ENCODE data around the gene POLK.

DNA sequence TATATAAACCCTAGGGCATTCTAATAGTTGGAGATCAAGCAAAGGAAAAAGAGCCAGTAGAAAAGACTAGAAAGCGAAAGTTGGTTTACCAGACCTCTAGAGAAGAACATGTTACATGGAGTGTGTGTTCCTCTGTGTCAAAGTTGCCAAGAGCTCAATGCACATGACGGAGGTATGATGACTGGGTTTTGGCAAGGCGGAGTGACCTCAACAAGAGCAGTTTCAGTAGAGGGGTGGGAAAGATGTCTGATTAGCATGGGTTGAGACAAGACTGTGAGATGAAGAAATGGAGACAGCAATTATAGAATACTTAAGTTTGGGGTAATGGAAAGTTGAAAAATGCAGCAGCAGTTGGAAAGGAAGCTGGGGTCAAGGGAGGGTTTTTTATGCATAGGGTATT lies 101.2 kb downstream of the POLK start:
- TF ChIP-seq, protein P1, sequence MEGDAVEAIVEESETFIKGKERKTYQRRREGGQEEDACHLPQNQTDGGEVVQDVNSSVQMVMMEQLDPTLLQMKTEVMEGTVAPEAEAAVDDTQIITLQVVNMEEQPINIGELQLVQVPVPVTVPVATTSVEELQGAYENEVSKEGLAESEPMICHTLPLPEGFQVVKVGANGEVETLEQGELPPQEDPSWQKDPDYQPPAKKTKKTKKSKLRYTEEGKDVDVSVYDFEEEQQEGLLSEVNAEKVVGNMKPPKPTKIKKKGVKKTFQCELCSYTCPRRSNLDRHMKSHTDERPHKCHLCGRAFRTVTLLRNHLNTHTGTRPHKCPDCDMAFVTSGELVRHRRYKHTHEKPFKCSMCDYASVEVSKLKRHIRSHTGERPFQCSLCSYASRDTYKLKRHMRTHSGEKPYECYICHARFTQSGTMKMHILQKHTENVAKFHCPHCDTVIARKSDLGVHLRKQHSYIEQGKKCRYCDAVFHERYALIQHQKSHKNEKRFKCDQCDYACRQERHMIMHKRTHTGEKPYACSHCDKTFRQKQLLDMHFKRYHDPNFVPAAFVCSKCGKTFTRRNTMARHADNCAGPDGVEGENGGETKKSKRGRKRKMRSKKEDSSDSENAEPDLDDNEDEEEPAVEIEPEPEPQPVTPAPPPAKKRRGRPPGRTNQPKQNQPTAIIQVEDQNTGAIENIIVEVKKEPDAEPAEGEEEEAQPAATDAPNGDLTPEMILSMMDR (conservative IDR thresholded peaks at IDR 0.05; ENCODE audit: low read length): no peak
- TF ChIP-seq EZH2phosphoT487 (IDR thresholded peaks at IDR 0.05; ENCODE audit: borderline replicate concordance): no peak
